ENCODE results near the gene CLINT1. TPM values are rescaled to one million over a fixed set of nuclear protein-coding genes. Genes with fewer than 3 reads are reported as not detected.

Gene CLINT1
- total and polyA plus RNA-seq, 2 donors from 2014 or later, result 34.1 to 173 TPM

DNA sequence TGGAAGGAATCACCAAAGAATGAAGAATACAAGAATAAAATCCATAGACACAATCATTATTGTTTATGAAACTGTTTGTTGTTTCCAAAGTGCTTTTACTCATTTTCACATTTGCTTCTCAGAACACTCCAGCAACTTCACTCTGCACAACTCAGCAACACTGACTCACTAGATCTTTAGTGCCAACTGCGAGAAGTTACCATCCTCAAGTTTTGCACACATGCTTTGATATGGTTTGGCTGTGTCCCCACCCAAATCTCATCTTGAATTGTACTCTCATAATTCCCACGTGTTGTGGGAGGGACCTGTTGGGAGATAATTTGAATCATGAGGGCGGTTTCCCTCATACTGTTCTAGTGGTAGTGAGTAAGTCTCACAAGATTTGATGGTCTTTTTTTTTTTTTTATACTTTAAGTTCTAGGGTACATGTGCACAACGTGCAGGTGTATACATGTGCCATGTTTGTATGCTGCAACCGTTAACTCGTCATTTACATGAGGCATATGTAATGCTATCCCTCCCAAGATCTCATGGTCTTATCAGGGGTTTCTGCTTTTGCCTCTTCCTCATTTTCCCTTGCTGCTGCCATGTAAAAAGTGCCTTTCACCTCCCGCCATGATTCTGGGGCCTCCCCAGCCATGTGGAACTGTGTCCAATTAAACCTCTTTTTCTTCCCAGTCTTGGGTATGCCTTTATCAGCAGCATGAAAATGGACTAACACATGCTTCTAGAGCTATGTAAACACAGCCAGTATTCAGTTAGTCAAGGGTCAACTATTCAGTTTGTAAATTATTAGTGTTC lies 36.9 kb downstream of the CLINT1 start:
- no peak overlapping the region for H3K27ac ChIP-seq (ENCODE audit: low read depth in 2 of 2, low read length in 2 of 2)
- peaks cover 0 to 14% (median 5%) of the 10 kb centered on the region in 3 donors for H3K4me1 ChIP-seq (ENCODE audit: control insufficient read depth in 2 of 3, insufficient read depth in 2 of 3, low read depth in 1 of 3, low read length in 3 of 3)
- TF ChIP-seq, protein P1, sequence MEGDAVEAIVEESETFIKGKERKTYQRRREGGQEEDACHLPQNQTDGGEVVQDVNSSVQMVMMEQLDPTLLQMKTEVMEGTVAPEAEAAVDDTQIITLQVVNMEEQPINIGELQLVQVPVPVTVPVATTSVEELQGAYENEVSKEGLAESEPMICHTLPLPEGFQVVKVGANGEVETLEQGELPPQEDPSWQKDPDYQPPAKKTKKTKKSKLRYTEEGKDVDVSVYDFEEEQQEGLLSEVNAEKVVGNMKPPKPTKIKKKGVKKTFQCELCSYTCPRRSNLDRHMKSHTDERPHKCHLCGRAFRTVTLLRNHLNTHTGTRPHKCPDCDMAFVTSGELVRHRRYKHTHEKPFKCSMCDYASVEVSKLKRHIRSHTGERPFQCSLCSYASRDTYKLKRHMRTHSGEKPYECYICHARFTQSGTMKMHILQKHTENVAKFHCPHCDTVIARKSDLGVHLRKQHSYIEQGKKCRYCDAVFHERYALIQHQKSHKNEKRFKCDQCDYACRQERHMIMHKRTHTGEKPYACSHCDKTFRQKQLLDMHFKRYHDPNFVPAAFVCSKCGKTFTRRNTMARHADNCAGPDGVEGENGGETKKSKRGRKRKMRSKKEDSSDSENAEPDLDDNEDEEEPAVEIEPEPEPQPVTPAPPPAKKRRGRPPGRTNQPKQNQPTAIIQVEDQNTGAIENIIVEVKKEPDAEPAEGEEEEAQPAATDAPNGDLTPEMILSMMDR (IDR thresholded peaks at IDR 0.05; ENCODE audit: borderline replicate concordance, extremely low read depth, insufficient read depth), result no peak
- intact Hi-C loops (cut with DNase I), result no loop called here
- DNase-seq, result no peak
- no peaks in the 10 kb centered on the region for H3K36me3 ChIP-seq (ENCODE audit: control insufficient read depth in 2 of 3, insufficient read depth in 3 of 3, low read length in 3 of 3)
- H3K9ac ChIP-seq (ENCODE audit: low read length in 3 of 3), result no peak overlapping the region
- no peaks in the 10 kb centered on the region for H3K27me3 ChIP-seq (ENCODE audit: control insufficient read depth, insufficient read depth, low read length)
- no peaks in the 10 kb centered on the region for H3K9me3 ChIP-seq (ENCODE audit: control insufficient read depth in 2 of 3, insufficient read depth in 1 of 3, low read length in 3 of 3)
- H3K4me3 ChIP-seq (ENCODE audit: low read length in 3 of 3), result no peak overlapping the region
- FAIRE-seq, result no peak

DNA sequence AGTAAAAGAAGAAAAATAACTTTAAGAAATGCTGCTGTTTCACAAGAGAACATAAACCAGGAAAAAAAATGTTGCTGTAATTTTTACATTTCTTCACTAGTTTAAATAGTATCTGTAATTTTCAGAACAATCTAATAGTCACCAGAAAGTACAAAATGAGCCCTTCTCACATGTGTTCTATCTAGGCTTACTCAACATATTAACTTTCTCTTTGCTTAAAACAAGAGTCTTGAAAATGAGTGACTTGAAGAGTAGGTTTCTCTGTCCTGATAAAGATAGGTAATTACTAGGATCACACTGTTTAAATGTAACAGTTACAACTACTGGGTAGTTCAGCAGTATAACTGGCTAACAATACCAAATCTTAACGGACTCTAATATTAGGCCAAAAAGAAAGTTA lies 37.5 kb downstream of the CLINT1 start:
- Histone ChIP-seq H3K9me3 (ENCODE audit: control insufficient read depth in 2 of 3, insufficient read depth in 1 of 3, low read length in 3 of 3) (no peaks in the 10 kb centered on the region), H3K4me3 (ENCODE audit: low read length in 3 of 3) (no peak overlapping the region), H3K36me3 (ENCODE audit: control insufficient read depth in 2 of 3, insufficient read depth in 3 of 3, low read length in 3 of 3) (peaks cover 0 to 2% (median 0%) of the 10 kb centered on the region in 3 donors), H3K4me1 (ENCODE audit: control insufficient read depth in 2 of 3, insufficient read depth in 2 of 3, low read depth in 1 of 3, low read length in 3 of 3) (peaks cover 0 to 14% (median 5%) of the 10 kb centered on the region in 3 donors), H3K9ac (ENCODE audit: low read length in 3 of 3) (no peak overlapping the region), H3K27me3 (ENCODE audit: control insufficient read depth, insufficient read depth, low read length) (no peaks in the 10 kb centered on the region), H3K27ac (ENCODE audit: low read depth in 2 of 2, low read length in 2 of 2) (no peak overlapping the region)
- intact Hi-C loops (cut with DNase I), result no loop called here
- FAIRE-seq (no peak), DNase-seq (no peak)
- TF ChIP-seq, protein P1 (IDR thresholded peaks at IDR 0.05; ENCODE audit: borderline replicate concordance, extremely low read depth, insufficient read depth), result no peak

DNA sequence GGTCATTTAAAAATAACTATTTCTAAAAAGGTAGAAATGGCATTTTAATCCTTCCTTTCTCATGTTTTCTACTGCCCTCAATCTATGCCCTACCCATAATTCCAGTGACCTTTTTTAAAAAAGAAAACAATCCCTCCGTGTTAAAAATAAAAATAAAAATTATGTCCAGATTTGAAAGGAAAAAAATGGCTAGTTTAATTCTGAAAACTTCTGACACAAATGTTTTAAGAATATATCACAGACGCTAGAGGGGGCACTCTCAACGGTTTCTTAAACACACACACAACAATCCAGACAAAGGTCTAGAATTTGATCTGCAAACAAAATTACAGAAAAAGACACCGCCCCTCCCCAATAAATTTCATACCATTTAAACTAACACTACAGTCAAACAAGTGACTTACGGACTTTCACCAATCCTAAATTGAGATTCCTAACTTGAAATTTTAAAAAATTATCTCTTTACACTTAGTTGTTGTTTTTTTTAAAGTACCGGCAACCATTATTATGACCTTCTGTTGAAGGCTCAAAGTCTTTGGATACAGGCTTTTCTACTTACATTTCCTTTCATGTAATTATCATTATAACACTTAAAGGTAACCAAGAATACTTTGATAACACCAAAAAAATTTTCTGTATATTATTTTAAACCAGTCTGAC lies 38.2 kb downstream of the CLINT1 start:
- intact Hi-C loops (cut with DNase I), result no loop called here
- FAIRE-seq, result peak; percentile 76
- peak in 2 of 5 donors; percentile 81 to 84 for DNase-seq

More for the DNA sequence above, 38.2 kb downstream of the CLINT1 start:
- Histone ChIP-seq H3K36me3 (ENCODE audit: control insufficient read depth in 2 of 3, insufficient read depth in 3 of 3, low read length in 3 of 3) (peaks cover 0 to 2% (median 0%) of the 10 kb centered on the region in 3 donors), H3K9me3 (ENCODE audit: control insufficient read depth in 2 of 3, insufficient read depth in 1 of 3, low read length in 3 of 3) (no peaks in the 10 kb centered on the region), H3K27ac (ENCODE audit: low read depth in 2 of 2, low read length in 2 of 2) (no peak overlapping the region), H3K27me3 (ENCODE audit: control insufficient read depth, insufficient read depth, low read length) (no peaks in the 10 kb centered on the region), H3K9ac (ENCODE audit: low read length in 3 of 3) (no peak overlapping the region), H3K4me1 (ENCODE audit: control insufficient read depth in 2 of 3, insufficient read depth in 2 of 3, low read depth in 1 of 3, low read length in 3 of 3) (peaks cover 0 to 11% (median 5%) of the 10 kb centered on the region in 3 donors), H3K4me3 (ENCODE audit: low read length in 3 of 3) (no peak overlapping the region)
- TF ChIP-seq, protein P1 (IDR thresholded peaks at IDR 0.05; ENCODE audit: borderline replicate concordance, extremely low read depth, insufficient read depth), result peak; percentile 39

All from kidney (tissue), 14 donors.